Measurements from ENCODE around the gene PADI3.

Gene PADI3

GRCh38 chr1:17305576-17306095, 56.7 kb downstream of the PADI3 start:
- Histone ChIP-seq H3K27me3 (ENCODE audit: insufficient read depth, insufficient read length) (no peaks in the 10 kb centered on the region), H3K9ac (ENCODE audit: insufficient read length, low read depth) (no peak overlapping the region), H3K36me3 (ENCODE audit: insufficient read depth, insufficient read length, low read length) (no peaks in the 10 kb centered on the region), H3K9me3 (ENCODE audit: insufficient read depth, low read length) (peaks cover 22% of the 10 kb centered on the region; the same call in 1 of the 2 replicates), H3K4me3 (ENCODE audit: insufficient read length, low read depth) (no peak overlapping the region), H3K4me1 (ENCODE audit: insufficient read depth, insufficient read length) (peaks cover 12% of the 10 kb centered on the region)
- TF ChIP-seq SUZ12 (IDR thresholded peaks at IDR 0.05; ENCODE audit: extremely low read depth, insufficient read depth, insufficient read length), result no peak
- no peak for TF ChIP-seq YY1 (IDR thresholded peaks at IDR 0.05; ENCODE audit: insufficient read depth, insufficient read length)
- no peak for TF ChIP-seq ZNF274 (IDR thresholded peaks at IDR 0.05; ENCODE audit: low read depth, low read length)
- DNase-seq (ENCODE audit: low read depth, low spot score), result no peak

DNA sequence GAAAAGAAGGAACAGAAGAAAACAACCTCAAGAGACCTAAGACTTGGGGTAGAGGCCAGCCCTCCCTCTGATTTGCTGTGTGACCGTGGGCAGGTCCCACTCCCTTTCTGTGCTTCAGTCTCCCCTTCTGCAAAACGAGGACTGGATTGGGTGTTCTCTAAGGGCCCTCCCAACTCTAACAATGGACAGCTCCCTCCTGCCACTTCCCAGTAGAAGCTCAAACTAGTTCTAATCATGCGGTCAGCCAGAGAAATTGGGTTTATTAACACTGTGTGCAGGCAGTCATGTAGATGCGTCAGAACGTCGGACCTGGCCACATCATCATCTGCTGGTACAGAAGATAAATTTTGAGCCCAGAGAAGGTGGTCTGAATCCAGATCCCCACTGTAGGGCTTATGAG, 57.5 kb downstream of the PADI3 start:
- peaks cover 15% of the 10 kb centered on the region; the same call in 1 of the 2 replicates for H3K9me3 ChIP-seq (ENCODE audit: insufficient read depth, low read length)
- TF ChIP-seq SUZ12 (IDR thresholded peaks at IDR 0.05; ENCODE audit: extremely low read depth, insufficient read depth, insufficient read length), result no peak
- no peak for TF ChIP-seq ZNF274 (IDR thresholded peaks at IDR 0.05; ENCODE audit: low read depth, low read length)
- no peaks in the 10 kb centered on the region for H3K27me3 ChIP-seq (ENCODE audit: insufficient read depth, insufficient read length)
- no peak overlapping the region for H3K9ac ChIP-seq (ENCODE audit: insufficient read length, low read depth)
- DNase-seq (ENCODE audit: low read depth, low spot score), result no peak
- peaks cover 12% of the 10 kb centered on the region for H3K4me1 ChIP-seq (ENCODE audit: insufficient read depth, insufficient read length)
- H3K4me3 ChIP-seq (ENCODE audit: insufficient read length, low read depth), result no peak overlapping the region
- no peaks in the 10 kb centered on the region for H3K36me3 ChIP-seq (ENCODE audit: insufficient read depth, insufficient read length, low read length)

DNA sequence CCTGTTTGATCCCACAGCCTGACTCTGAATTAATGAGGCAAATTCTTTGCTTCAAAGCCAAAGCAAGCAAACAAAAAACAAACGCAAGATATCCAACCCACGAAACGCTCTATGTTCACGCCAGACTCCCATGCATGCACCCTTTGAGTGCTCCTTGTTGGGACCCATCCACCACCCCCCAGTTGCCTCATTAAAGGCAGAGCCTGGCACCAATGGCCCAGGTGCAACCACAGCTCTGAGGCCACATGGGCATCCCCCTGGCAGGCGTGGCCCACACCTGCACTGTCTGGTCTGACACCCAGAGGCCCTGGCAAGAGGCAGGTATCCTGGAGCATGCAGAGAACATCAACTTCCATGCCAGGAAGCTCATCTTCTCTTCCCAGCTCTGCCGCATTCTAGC, 58.0 kb downstream of the PADI3 start:
- Histone ChIP-seq H3K27me3 (ENCODE audit: insufficient read depth, insufficient read length) (no peaks in the 10 kb centered on the region), H3K36me3 (ENCODE audit: insufficient read depth, insufficient read length, low read length) (no peaks in the 10 kb centered on the region), H3K9ac (ENCODE audit: insufficient read length, low read depth) (no peak overlapping the region), H3K4me1 (ENCODE audit: insufficient read depth, insufficient read length) (peaks cover 12% of the 10 kb centered on the region), H3K9me3 (ENCODE audit: insufficient read depth, low read length) (peaks cover 11% of the 10 kb centered on the region; the same call in 1 of the 2 replicates), H3K4me3 (ENCODE audit: insufficient read length, low read depth) (no peak overlapping the region)
- DNase-seq (ENCODE audit: low read depth, low spot score), result no peak
- TF ChIP-seq ZNF274 (IDR thresholded peaks at IDR 0.05; ENCODE audit: low read depth, low read length), result no peak
- TF ChIP-seq SUZ12 (IDR thresholded peaks at IDR 0.05; ENCODE audit: extremely low read depth, insufficient read depth, insufficient read length), result no peak
- TF ChIP-seq YY1 (IDR thresholded peaks at IDR 0.05; ENCODE audit: insufficient read depth, insufficient read length), result no peak

DNA sequence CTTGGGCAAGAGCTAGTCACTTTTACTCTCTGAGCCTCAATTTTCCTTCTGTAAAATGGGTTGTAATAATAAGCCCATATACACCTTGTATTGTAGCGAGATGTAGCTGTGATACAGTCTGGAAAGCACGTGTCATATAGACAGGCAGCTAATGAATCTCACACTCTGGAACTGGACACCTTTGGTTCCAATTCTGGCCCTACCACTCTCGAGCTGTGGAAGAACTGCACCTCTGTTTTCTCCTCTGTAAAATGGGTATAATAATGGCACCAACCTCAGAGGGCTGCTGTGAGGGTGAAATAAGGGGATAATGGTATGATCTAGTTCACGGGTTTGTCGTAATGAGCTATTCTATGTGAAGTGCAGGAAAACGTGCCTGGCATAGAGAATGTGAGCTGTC, 58.4 kb downstream of the PADI3 start:
- Histone ChIP-seq H3K4me1 (ENCODE audit: insufficient read depth, insufficient read length) (peaks cover 12% of the 10 kb centered on the region), H3K9ac (ENCODE audit: insufficient read length, low read depth) (no peak overlapping the region), H3K9me3 (ENCODE audit: insufficient read depth, low read length) (peaks cover 7% of the 10 kb centered on the region; the same call in 1 of the 2 replicates), H3K4me3 (ENCODE audit: insufficient read length, low read depth) (no peak overlapping the region), H3K36me3 (ENCODE audit: insufficient read depth, insufficient read length, low read length) (no peaks in the 10 kb centered on the region), H3K27me3 (ENCODE audit: insufficient read depth, insufficient read length) (no peaks in the 10 kb centered on the region)
- no peak for TF ChIP-seq SUZ12 (IDR thresholded peaks at IDR 0.05; ENCODE audit: extremely low read depth, insufficient read depth, insufficient read length)
- TF ChIP-seq YY1 (IDR thresholded peaks at IDR 0.05; ENCODE audit: insufficient read depth, insufficient read length), result no peak
- TF ChIP-seq ZNF274 (IDR thresholded peaks at IDR 0.05; ENCODE audit: low read depth, low read length), result no peak
- DNase-seq (ENCODE audit: low read depth, low spot score), result no peak

DNA sequence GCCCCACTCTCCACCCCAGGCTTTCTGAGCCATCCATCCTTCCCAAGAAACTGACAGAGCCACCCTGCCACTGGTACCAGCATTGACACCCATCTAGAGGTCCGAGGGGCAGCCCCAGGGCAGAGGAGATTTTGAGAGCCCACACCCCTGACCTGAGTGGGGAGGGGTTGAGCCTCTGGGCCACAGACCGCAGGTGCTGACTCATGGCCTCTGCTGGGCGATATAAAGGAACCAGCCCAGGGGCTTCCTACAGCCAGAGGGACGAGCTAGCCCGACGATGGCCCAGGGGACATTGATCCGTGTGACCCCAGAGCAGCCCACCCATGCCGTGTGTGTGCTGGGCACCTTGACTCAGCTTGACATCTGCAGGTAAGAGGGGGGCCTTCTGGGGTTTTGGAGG, 59.0 kb downstream of the PADI3 start, which contains the start of gene PADI4:
Gene PADI4 (plus strand): TSS at position 252 of the 400 bp plus-strand sequence. CDS start 26 bp downstream, at position 278.
- no peak within 1 kb of the TSS for H3K4me3 ChIP-seq (ENCODE audit: insufficient read length, low read depth)
- H3K9me3 ChIP-seq (ENCODE audit: insufficient read depth, low read length), result 0 out of 2 replicates have a peak, but pooled peaks cover under 1% of the 10 kb centered on the region
- DNase-seq (ENCODE audit: low read depth, low spot score), result no peak
- TF ChIP-seq ZNF274 (IDR thresholded peaks at IDR 0.05; ENCODE audit: low read depth, low read length) (no peak), YY1 (IDR thresholded peaks at IDR 0.05; ENCODE audit: insufficient read depth, insufficient read length) (no peak), SUZ12 (IDR thresholded peaks at IDR 0.05; ENCODE audit: extremely low read depth, insufficient read depth, insufficient read length) (no peak)
- no peaks in the 10 kb centered on the region for H3K27me3 ChIP-seq (ENCODE audit: insufficient read depth, insufficient read length)
- no peaks in the 10 kb centered on the region for H3K36me3 ChIP-seq (ENCODE audit: insufficient read depth, insufficient read length, low read length)
- H3K4me1 ChIP-seq (ENCODE audit: insufficient read depth, insufficient read length), result peaks cover 12% of the 10 kb centered on the region
- no peak within 1 kb of the TSS for H3K9ac ChIP-seq (ENCODE audit: insufficient read length, low read depth)

- no peak for DNase-seq (ENCODE audit: low read depth, low spot score)
- H3K4me1 ChIP-seq (ENCODE audit: insufficient read depth, insufficient read length), result peaks cover 12% of the 10 kb centered on the region
- no peaks in the 10 kb centered on the region for H3K36me3 ChIP-seq (ENCODE audit: insufficient read depth, insufficient read length, low read length)
- no peak overlapping the region for H3K4me3 ChIP-seq (ENCODE audit: insufficient read length, low read depth)
- no peaks in the 10 kb centered on the region for H3K9me3 ChIP-seq (ENCODE audit: insufficient read depth, low read length)
- H3K9ac ChIP-seq (ENCODE audit: insufficient read length, low read depth), result no peak overlapping the region
- H3K27me3 ChIP-seq (ENCODE audit: insufficient read depth, insufficient read length), result no peaks in the 10 kb centered on the region
- TF ChIP-seq ZNF274 (IDR thresholded peaks at IDR 0.05; ENCODE audit: low read depth, low read length) (no peak), SUZ12 (IDR thresholded peaks at IDR 0.05; ENCODE audit: extremely low read depth, insufficient read depth, insufficient read length) (no peak), YY1 (IDR thresholded peaks at IDR 0.05; ENCODE audit: insufficient read depth, insufficient read length) (no peak)
Observed at GRCh38 chr1:17308593-17308992, 59.7 kb downstream of the PADI3 start.

DNA sequence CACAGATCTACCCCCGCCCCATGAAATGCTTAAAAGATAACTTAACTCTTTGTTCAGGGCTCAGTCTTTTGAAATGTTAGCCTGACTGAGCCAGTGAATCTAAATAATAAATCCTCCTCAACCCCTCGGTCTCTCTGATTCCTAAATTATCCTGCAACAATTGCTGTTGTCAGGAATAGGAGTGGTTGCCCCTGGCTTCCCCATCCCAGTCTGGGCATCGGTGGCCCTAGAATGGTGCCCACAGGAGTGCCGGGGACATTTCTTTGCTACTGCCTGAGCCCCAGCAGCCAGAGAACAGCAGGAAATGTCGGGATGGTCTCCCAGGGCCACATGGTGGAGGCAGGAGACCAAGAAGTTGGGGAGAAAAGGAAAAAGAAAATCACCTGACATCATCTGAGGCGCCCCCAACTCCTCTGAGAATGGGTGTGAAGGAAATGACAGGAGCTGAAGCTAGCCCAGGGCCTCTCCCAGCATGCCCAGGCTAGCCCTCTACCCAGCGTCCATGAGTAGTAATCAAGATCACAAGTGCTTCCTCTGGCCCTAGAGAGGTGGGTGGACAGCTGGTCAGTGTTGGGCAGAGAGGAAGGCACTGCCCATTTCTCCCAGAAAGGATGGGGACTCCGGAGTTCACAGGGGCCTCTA, 60.6 kb downstream of the PADI3 start:
- H3K27me3 ChIP-seq (ENCODE audit: insufficient read depth, insufficient read length), result no peaks in the 10 kb centered on the region
- no peaks in the 10 kb centered on the region for H3K9me3 ChIP-seq (ENCODE audit: insufficient read depth, low read length)
- H3K36me3 ChIP-seq (ENCODE audit: insufficient read depth, insufficient read length, low read length), result no peaks in the 10 kb centered on the region
- TF ChIP-seq SUZ12 (IDR thresholded peaks at IDR 0.05; ENCODE audit: extremely low read depth, insufficient read depth, insufficient read length) (no peak), ZNF274 (IDR thresholded peaks at IDR 0.05; ENCODE audit: low read depth, low read length) (no peak), YY1 (IDR thresholded peaks at IDR 0.05; ENCODE audit: insufficient read depth, insufficient read length) (no peak)
- H3K4me3 ChIP-seq (ENCODE audit: insufficient read length, low read depth), result no peak overlapping the region
- no peak for DNase-seq (ENCODE audit: low read depth, low spot score)
- peaks cover 16% of the 10 kb centered on the region for H3K4me1 ChIP-seq (ENCODE audit: insufficient read depth, insufficient read length)
- H3K9ac ChIP-seq (ENCODE audit: insufficient read length, low read depth), result no peak overlapping the region

All from NT2/D1 (cell line).